ENCODE results near the gene MMP19.
"Not testable (repeated sequence)": the region's sequence is repeated elsewhere in the genome, so short reads cannot be mapped to it uniquely, and the experiment has no call there.

The MMP19 gene

DNA sequence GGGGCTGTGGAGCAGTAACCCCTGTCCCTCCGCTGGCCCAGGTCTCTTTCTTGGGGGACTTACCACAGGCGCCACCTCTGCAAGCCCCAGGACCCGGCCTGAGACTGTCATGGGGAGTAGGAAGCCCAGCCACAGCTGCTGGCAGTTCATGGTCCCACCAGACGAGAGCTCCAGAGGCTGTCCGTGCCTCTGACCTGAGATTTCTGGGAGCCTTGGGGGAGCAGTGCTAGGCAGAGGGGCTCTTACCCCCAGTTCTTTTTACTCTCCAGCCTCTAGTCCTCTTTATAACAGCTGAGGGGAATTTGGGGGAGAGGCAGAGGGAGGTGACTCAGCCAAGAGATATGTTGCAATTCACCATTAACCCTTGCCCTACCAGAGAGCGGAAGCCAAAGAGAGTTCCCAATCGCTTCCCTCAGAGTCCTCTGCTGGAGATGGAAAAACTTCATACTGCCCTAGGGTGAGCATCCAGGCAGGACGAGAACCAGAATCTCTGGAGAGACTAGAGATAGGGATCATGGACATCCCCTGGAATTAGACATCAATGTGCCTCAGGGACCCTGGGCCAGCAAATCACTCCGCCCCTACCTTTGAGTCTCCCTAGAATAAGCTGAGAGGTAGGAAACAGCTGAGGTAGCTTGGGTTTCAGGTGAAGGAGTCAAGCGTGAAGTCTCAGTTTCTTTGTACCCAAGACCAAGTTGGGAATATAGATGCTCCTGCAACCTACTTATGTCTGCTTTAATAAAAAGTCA is at the start of gene MMP19:
Gene MMP19, minus strand, starts transcription at position 256 of the 749 bp plus-strand sequence. Its CDS starts 106 bp downstream, at position 150.
- TF ChIP-seq, protein P1, sequence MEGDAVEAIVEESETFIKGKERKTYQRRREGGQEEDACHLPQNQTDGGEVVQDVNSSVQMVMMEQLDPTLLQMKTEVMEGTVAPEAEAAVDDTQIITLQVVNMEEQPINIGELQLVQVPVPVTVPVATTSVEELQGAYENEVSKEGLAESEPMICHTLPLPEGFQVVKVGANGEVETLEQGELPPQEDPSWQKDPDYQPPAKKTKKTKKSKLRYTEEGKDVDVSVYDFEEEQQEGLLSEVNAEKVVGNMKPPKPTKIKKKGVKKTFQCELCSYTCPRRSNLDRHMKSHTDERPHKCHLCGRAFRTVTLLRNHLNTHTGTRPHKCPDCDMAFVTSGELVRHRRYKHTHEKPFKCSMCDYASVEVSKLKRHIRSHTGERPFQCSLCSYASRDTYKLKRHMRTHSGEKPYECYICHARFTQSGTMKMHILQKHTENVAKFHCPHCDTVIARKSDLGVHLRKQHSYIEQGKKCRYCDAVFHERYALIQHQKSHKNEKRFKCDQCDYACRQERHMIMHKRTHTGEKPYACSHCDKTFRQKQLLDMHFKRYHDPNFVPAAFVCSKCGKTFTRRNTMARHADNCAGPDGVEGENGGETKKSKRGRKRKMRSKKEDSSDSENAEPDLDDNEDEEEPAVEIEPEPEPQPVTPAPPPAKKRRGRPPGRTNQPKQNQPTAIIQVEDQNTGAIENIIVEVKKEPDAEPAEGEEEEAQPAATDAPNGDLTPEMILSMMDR (IDR thresholded peaks at IDR 0.05; ENCODE audit: control extremely low read depth, extremely low read depth, low read depth, missing control alignments): no peak
- ChIA-PET CTCF (interaction anchor here (1.0 kb wide), 1 partner anchor 18 kb away, joined by 3 read pairs; no protein-coding TSS in a partner anchor), POLR2A (no interaction called here)
- no peak for DNase-seq (ENCODE audit: extremely low spot score)

DNA sequence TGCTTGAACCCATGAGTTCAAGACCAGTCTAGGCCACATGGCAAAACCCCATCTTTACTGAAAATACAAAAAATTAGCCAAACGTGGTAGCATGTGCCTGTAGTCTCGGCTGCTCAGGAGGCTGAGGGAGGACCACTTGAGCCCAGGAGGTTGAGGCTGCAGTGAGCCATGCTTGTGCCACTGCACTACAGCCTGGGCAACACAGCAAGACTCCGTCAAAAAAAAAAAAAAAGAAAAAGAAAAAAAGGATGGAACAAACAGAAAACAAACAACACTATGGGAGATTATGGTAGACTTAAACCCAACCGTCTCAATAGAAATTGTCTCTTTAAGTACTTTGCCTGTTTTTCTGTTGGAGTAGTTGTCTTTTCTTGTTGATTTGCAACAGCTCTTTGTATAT is 48.6 kb upstream of the MMP19 start:
- TF ChIP-seq, protein P1 (IDR thresholded peaks at IDR 0.05; ENCODE audit: control extremely low read depth, extremely low read depth, low read depth, missing control alignments): no peak
- POLR2A ChIA-PET: no interaction called here
- CTCF ChIA-PET: no interaction called here
- no peak for DNase-seq (ENCODE audit: extremely low spot score)

DNA sequence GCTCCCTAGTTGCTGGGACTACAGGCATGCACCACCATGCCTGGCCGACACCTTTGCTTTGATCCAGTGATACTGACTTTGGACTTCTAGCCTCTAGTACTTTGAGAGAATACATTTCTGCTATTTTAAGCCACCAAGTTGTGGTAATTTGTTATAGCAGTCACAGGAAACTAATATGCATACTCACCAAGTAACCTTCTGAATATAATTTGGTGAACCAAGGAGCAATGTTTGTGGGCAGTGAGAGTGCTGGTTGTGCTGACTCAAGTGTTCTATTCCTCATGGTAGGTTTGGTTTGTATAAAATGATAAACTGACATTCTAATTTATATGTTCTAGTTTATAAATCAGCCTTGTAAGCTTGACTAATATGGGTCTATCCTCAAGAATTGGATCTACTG is 42.4 kb upstream of the MMP19 start:
- CTCF ChIA-PET: interaction anchor here (1.4 kb wide), 1 partner anchor 9 kb away, joined by 5 read pairs; no protein-coding TSS in a partner anchor
- no peak for DNase-seq (ENCODE audit: extremely low spot score)
- POLR2A ChIA-PET: interaction anchor here (1.0 kb wide), 1 partner anchor 13 kb away, joined by 3 read pairs; no protein-coding TSS in a partner anchor
- TF ChIP-seq, protein P1 (IDR thresholded peaks at IDR 0.05; ENCODE audit: control extremely low read depth, extremely low read depth, low read depth, missing control alignments): no peak

DNA sequence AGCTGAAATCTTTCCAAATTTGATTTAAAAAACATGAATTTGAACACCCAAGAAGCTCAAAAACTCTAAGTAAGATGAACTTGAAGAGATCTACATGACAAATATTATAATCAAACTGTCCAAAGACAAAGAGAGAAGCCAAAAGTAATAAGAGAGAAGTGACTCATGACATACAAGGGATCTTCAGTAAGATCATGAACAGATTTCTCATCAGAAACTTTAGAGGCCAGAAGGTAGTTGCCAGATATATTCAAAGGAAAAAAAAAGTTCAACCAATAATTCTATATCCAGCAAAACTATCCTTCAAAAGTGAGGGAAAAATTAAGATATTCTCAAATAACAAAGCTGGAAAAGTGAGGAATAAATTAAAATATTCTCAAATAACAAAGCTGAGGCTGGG is 35.1 kb upstream of the MMP19 start:
- DNase-seq (ENCODE audit: extremely low spot score): no peak
- CTCF ChIA-PET: interaction anchor here (0.8 to 2.1 kb wide), 2 partner anchors 48 to 49 kb away, joined by 3 to 5 read pairs; no protein-coding TSS in a partner anchor
- POLR2A ChIA-PET: no interaction called here
- TF ChIP-seq, protein P1 (IDR thresholded peaks at IDR 0.05; ENCODE audit: control extremely low read depth, extremely low read depth, low read depth, missing control alignments): no peak

- ChIA-PET CTCF (no interaction called here), POLR2A (no interaction called here)
- TF ChIP-seq, protein P1 (IDR thresholded peaks at IDR 0.05; ENCODE audit: control extremely low read depth, extremely low read depth, low read depth, missing control alignments): no peak
- DNase-seq (ENCODE audit: extremely low spot score): no peak
Observed at GRCh38 chr12:55875704-55876467, 33.1 kb upstream of the MMP19 start.

DNA sequence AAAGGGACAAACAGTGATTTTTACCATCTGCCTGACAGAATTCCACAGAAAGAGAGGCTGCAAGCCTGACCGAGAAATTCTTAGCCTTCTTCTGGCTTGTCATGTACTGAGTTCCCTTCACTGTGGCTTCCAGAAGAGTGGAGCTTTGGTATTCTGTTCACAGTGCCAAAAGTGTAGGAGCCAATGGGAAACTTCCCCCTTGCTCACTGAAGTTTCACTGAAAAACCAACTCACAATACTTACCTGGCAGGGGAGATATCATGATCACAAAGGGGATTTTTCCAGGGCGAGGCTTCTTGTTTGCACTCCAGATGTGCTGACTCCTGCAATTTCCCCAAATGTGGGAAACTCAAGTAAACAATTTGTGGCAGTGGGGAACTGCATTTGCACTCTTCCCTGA is 31.7 kb upstream of the MMP19 start:
- TF ChIP-seq, protein P1 (IDR thresholded peaks at IDR 0.05; ENCODE audit: control extremely low read depth, extremely low read depth, low read depth, missing control alignments): no peak
- CTCF ChIA-PET: no interaction called here
- POLR2A ChIA-PET: no interaction called here
- DNase-seq (ENCODE audit: extremely low spot score): no peak

DNA sequence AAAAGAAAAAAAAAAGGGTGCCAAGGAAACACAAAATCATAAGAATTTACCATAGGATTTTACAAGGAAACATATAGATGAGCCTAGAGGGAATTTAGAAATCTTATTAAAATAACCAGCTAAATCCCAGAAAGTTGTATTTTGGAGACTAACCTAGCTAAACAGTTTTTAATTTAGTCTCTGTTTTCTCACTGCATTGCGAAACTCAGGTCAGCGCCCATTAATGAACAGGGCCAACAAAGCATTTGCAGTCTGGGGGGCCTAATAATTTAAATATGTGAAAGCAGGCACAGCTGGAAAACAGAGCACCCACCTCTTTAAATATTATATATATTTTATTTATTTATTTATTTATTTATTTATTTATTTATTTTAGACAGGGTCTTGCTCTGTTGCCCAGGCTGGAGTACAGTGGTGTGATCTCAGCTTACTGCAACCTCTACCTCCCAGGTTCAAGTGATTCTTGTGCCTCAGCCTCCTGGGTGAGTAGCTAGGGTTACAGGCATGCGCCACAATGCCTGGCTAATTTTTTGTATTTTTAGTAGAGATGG is 23.8 kb upstream of the MMP19 start:
- CTCF ChIA-PET: interaction anchor here (2.2 kb wide), 1 partner anchor 16 kb away, joined by 6 read pairs; no protein-coding TSS in a partner anchor
- DNase-seq (ENCODE audit: extremely low spot score); POLR2A ChIA-PET: not testable (repeated sequence)

Measured in GM10248 (cell line).